Frontal cortex (tissue), 4 donors: Measurements from ENCODE around the gene ZDHHC1. TPM values are rescaled to one million over a fixed set of nuclear protein-coding genes. Genes with fewer than 3 reads are reported as not detected.
A peak's percentile ranks its signal among the peaks of the same experiment; 100 is the strongest.
"Not testable (repeated sequence)": the region's sequence is repeated elsewhere in the genome, so short reads cannot be mapped to it uniquely, and the experiment has no call there.

Experiments
- DNase-seq, 2 donors: peaks; one replicate each; pipeline ENCODE4 v3.0.0; 2012; ENCODE audit warnings: low spot score in 2 of 2
- FAIRE-seq: peaks from 2 replicates; lab custom pipeline; 2012; peaks lifted over from hg19 to GRCh38; lab: Jason Lieb, UNC
- small RNA-seq: library from RNA; depleted of rRNA; stranded (forward); fragments of <200 nt; gene quantifications from one replicate; pipeline ENCODE3, GENCODE V24; 2014
- total RNA-seq: library from RNA; depleted of rRNA; stranded (reverse); fragments of >200 nt; gene quantifications from one replicate; pipeline ENCODE4 v1.2.3, GENCODE V29; 2014
- donor health status: control.
- donor health status: control.
- donor health status: control.

Gene ZDHHC1
- total RNA-seq, 1 donor from 2014 or later = 1.2 TPM

- FAIRE-seq (no peak), DNase-seq (no peak)
Observed at GRCh38 chr16:67384778-67385510, 31.3 kb downstream of the ZDHHC1 start.

- no peak for FAIRE-seq
- DNase-seq = no peak
Observed at GRCh38 chr16:67383284-67383683, 33.0 kb downstream of the ZDHHC1 start.

- no peak for FAIRE-seq
- DNase-seq = no peak
Observed at GRCh38 chr16:67378642-67379041, 37.6 kb downstream of the ZDHHC1 start.

GRCh38 chr16:67376012-67376411 lies 40.3 kb downstream of the ZDHHC1 start:
- not testable (repeated sequence) for DNase-seq, FAIRE-seq

GRCh38 chr16:67372664-67373063 lies 43.6 kb downstream of the ZDHHC1 start:
- peak; percentile 59 for FAIRE-seq
- no peak for DNase-seq

DNA sequence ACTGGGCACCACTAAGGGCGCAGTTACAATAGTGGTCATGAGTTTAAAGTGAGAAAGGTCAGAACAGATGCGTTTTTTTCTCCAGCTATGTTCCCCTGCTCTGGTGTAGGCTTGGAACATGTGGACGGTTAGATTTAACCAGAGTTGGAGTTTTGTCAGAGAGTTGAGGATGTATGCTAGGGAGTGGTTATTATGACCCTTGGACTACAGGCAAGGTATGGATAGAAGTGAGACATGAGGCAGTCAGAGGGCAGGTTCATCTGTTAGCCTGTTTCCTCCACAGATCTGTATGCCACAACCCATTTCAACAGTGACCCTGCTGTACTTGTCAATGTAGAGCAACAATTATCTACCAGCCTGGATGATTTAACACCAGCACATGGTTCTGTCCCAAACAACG lies 45.6 kb downstream of the ZDHHC1 start:
- FAIRE-seq = no peak
- DNase-seq = no peak

DNA sequence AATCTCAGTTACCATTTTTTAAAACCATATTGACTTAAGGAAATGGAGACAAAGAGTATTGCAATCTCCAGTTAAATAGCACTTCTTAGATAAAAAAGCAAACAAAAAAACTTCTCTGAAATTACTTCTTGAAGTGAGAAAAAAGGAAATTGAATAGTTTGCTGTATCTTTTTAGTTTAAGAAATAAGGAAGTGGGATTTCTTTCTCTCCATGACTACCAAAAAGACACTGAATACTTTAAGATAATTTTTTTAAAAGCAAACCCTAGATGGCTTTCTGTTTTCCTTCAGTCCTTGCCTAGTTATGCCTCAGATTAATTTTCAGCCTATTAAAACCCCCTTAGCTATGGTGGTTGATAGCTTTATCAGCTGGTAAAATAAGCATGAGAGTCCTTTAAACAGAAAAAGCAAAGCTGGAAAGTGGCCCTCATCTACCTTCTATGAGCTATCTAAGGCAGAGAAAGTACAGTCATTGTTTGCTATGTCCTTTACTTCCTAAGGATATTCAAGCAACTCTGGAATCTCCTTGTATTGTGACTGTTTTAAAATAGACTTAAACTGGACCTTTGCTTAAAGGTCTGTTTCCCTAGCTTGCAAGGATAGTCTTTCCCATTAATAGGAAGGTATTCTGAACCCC lies 51.6 kb downstream of the ZDHHC1 start:
- FAIRE-seq (no peak), DNase-seq (no peak)

DNA sequence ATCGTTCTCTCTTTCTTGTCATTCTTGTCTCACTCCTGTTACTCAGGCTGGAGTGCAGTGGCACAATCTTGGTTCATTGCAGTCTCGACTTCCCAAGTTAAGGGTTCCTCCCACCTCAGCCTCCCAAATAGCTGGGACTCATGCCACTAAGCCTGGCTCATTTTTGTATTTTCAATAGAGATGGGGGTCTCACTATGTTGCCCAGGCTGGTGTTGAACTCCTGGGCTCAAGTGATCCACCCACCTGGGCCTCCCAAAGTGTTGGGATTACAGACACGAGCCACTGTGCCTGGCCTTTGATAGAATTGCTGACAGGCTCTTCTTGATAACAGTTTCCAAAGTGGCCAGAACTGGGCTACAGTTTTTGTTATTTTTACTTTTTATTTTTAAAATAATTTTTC lies 55.2 kb downstream of the ZDHHC1 start:
- FAIRE-seq (no peak), DNase-seq (no peak)

GRCh38 chr16:67359540-67360269 lies 56.6 kb downstream of the ZDHHC1 start:
- not testable (repeated sequence) for FAIRE-seq, DNase-seq

DNA sequence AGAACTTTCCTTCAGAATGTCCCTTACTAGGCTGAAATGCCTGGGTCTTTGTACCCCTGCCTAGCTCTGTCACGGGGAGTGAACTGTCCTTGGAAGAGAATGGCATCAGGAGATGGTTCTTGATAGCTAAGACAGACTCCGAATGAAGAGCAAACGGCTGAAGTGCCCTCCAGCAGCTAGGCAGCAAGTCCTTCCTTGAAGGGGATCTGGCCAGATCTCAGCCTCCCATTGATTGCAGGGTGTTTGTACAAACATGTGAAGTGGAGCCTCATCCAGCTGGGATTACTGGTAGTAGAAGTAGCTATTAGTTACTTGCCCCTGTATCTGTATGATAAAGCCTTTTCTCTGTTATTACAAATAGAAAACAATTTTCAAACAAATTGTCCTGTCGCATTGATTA lies 58.7 kb downstream of the ZDHHC1 start:
- no peak for FAIRE-seq
- no peak for DNase-seq

DNA sequence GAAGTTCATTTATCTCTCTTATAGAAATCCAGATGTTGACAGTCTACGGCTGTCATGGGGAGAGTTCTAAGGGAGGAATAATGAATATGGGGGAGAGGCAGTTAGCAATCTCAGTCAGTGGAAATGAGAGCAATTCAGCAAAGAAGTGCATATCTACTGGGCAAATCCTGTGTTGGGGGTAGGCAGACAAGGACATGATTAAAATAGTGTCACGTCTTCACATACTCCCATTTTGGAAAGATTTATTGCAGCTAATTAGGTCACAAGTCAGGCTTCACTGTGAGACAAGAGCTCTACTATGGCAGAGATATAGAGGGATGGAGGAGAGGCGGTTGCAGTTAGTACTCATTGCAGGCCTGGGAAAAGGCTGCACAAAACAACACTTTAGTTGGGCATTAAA lies 59.9 kb downstream of the ZDHHC1 start:
- FAIRE-seq (no peak), DNase-seq (no peak)

GRCh38 chr16:67352463-67352862 lies 63.8 kb downstream of the ZDHHC1 start:
- DNase-seq, FAIRE-seq: not testable (repeated sequence)

GRCh38 chr16:67350324-67350723 lies 66.0 kb downstream of the ZDHHC1 start:
- FAIRE-seq (no peak), DNase-seq (no peak)

- DNase-seq (no peak), FAIRE-seq (no peak)
Observed at GRCh38 chr16:67349172-67349571, 67.1 kb downstream of the ZDHHC1 start.

GRCh38 chr16:67346341-67346740 lies 69.9 kb downstream of the ZDHHC1 start:
- FAIRE-seq = no peak
- DNase-seq = no peak

GRCh38 chr16:67345401-67345800 lies 70.9 kb downstream of the ZDHHC1 start:
- DNase-seq = no peak
- no peak for FAIRE-seq

Small RNA genes within 50 kb of the gene (small RNA-seq; reads per million reads assigned to genes)
- gene RNU1-123P = not detected

Other genes starting within 250 kb of the ZDHHC1 start
- 3.7 TPM for gene NOL3, start 245.9 kb downstream of the ZDHHC1 start, total RNA-seq
- gene MATCAP1, start 232.5 kb downstream of the ZDHHC1 start, total RNA-seq = 52.2 TPM
- gene EXOC3L1, start 226.3 kb downstream of the ZDHHC1 start, total RNA-seq = 1.2 TPM
- gene E2F4, start 224.3 kb downstream of the ZDHHC1 start, total RNA-seq = 19.6 TPM
- gene ELMO3, start 217.3 kb downstream of the ZDHHC1 start, total RNA-seq = 0.41 TPM
- gene TMEM208, start 189.3 kb downstream of the ZDHHC1 start, total RNA-seq = 21.2 TPM
- gene FHOD1, start 169.0 kb downstream of the ZDHHC1 start, total RNA-seq = 1.6 TPM
- 0.41 TPM for gene SLC9A5, start 167.5 kb downstream of the ZDHHC1 start, total RNA-seq
- 2.9 TPM for gene PLEKHG4, start 136.9 kb downstream of the ZDHHC1 start, total RNA-seq
- under 0.01 TPM for gene KCTD19, start 89.7 kb downstream of the ZDHHC1 start, total RNA-seq
- gene LRRC36, start 89.7 kb downstream of the ZDHHC1 start, total RNA-seq = 2.4 TPM
- 2.0 TPM for gene TPPP3, start 23.0 kb downstream of the ZDHHC1 start, total RNA-seq
- gene HSD11B2, start 14.6 kb upstream of the ZDHHC1 start, total RNA-seq = 0.41 TPM
- gene ATP6V0D1, start 64.7 kb upstream of the ZDHHC1 start, total RNA-seq = 78.7 TPM
- gene AGRP, start 67.1 kb upstream of the ZDHHC1 start, total RNA-seq = not detected
- gene RIPOR1, start 112.4 kb upstream of the ZDHHC1 start, total RNA-seq = 32.6 TPM
- 62.0 TPM for gene CTCF, start 146.0 kb upstream of the ZDHHC1 start, total RNA-seq
- gene CARMIL2, start 228.7 kb upstream of the ZDHHC1 start, total RNA-seq = 2.4 TPM
- gene ACD, start 243.8 kb upstream of the ZDHHC1 start, total RNA-seq = 24.9 TPM
- 9.4 TPM for gene PARD6A, start 244.5 kb upstream of the ZDHHC1 start, total RNA-seq